IMR-90 (cell line): ENCODE measurements around the gene ADGRG1. TPM values are rescaled to one million over a fixed set of nuclear protein-coding genes. Genes with fewer than 3 reads are reported as not detected.

Source experiments
- ATAC-seq: fragments of 200-7000 bp; cut with Tn5 transposase; 2 replicates; pipeline ENCODE4 v1.9.1; 2020; ENCODE audit warnings: low read depth, mild to moderate bottlenecking, moderate library complexity
- BruUV-seq: library from RNA; stranded (reverse); fragments of 400-500 nt; replicated peaks from 2 replicates; lab custom pipeline; 2021; lab: Mats Ljungman, UMichigan
- CTCF ChIA-PET: fragments of 300-600 bp; formaldehyde crosslinking; extraction: SDS; loops from one replicate; lab custom pipeline; 2021; ENCODE audit warnings: antibody characterized with exemption; lab: Yijun Ruan, JAX
- POLR2A ChIA-PET: fragments of 300-600 bp; sonication (Branson Sonifier 250); formaldehyde crosslinking; loops from one replicate; lab custom pipeline; 2022; ENCODE audit warnings: antibody characterized with exemption; ENCODE audit not compliant: unreplicated experiment; lab: Charles Lee
- DNase-seq: peaks from one replicate; pipeline ENCODE4 v3.0.0; 2013
- H2AFZ ChIP-seq: replicated peaks from 2 replicates; pipeline ENCODE3; 2013; ENCODE audit warnings: low read length, mild to moderate bottlenecking; ENCODE audit not compliant: poor library complexity
- H2AK5ac ChIP-seq: 2 replicates; pipeline ENCODE4 v1.6.1; 2013; ENCODE audit warnings: low read depth, low read length, inconsistent platforms
- H2AK9ac ChIP-seq: replicated peaks from 2 replicates; pipeline ENCODE3; 2013; ENCODE audit warnings: mild to moderate bottlenecking, low read depth, low read length, moderate library complexity; ENCODE audit not compliant: poor library complexity
- H2BK120ac ChIP-seq: 2 replicates; pipeline ENCODE4 v1.6.1; 2013; ENCODE audit warnings: low read depth, low read length, inconsistent platforms
- H2BK15ac ChIP-seq: 3 replicates; pipeline ENCODE4 v1.6.1; 2013; ENCODE audit warnings: low read depth, low read length, inconsistent platforms
- H2BK20ac ChIP-seq: 2 replicates; pipeline ENCODE4 v1.6.1; 2013; ENCODE audit warnings: low read depth, mild to moderate bottlenecking, inconsistent platforms, low read length, moderate library complexity
- H2BK5ac ChIP-seq: 2 replicates; pipeline ENCODE4 v1.6.1; 2013; ENCODE audit warnings: mild to moderate bottlenecking, low read depth, low read length, inconsistent platforms; ENCODE audit not compliant: poor library complexity, severe bottlenecking
- H3K14ac ChIP-seq: replicated peaks from 2 replicates; pipeline ENCODE4 v1.6.1; 2013; ENCODE audit warnings: low read depth, low read length, inconsistent platforms
- H3K18ac ChIP-seq: 2 replicates; pipeline ENCODE4 v1.6.1; 2013; ENCODE audit warnings: low read depth, low read length, control low read depth
- H3K23ac ChIP-seq: 2 replicates; pipeline ENCODE4 v1.6.1; 2013; ENCODE audit warnings: low read depth, low read length, inconsistent platforms
- H3K27ac ChIP-seq: 2 replicates; pipeline ENCODE4 v1.5.1; 2013; ENCODE audit warnings: mild to moderate bottlenecking, control low read depth, low read length; ENCODE audit not compliant: insufficient read depth
- H3K27me3 ChIP-seq: 2 replicates; pipeline ENCODE4 v1.6.1; 2013; ENCODE audit warnings: low read length; ENCODE audit not compliant: control insufficient read depth, insufficient read depth
- H3K36me3 ChIP-seq: 2 replicates; pipeline ENCODE4 v1.6.1; 2013; ENCODE audit warnings: low read length, mixed read lengths; ENCODE audit not compliant: control insufficient read depth, insufficient read depth
- H3K4ac ChIP-seq: 2 replicates; pipeline ENCODE4 v1.6.1; 2013; ENCODE audit warnings: low read depth, low read length, inconsistent platforms
- H3K4me1 ChIP-seq: 2 replicates; pipeline ENCODE4 v1.6.1; 2013; ENCODE audit warnings: low read length, mixed read lengths; ENCODE audit not compliant: control insufficient read depth, insufficient read depth
- H3K4me2 ChIP-seq: 2 replicates; pipeline ENCODE4 v1.6.1; 2013; ENCODE audit warnings: low read depth, mild to moderate bottlenecking, control low read depth, low read length, moderate library complexity
- H3K4me3 ChIP-seq: 2 replicates; pipeline ENCODE4 v1.5.1; 2013; ENCODE audit warnings: low read depth, mild to moderate bottlenecking, control low read depth, low read length, moderate library complexity; ENCODE audit not compliant: insufficient read depth
- H3K56ac ChIP-seq: 2 replicates; pipeline ENCODE4 v1.6.1; 2013; ENCODE audit warnings: low read length, inconsistent platforms; ENCODE audit not compliant: insufficient read depth; ENCODE audit errors: extremely low read depth
- H3K79me1 ChIP-seq, 2 experiments: 2 replicates each; pipeline ENCODE4 v1.6.1; 2013; ENCODE audit warnings: low read length in 2 of 2, inconsistent platforms in 1 of 2, low read depth in 1 of 2
- H3K9ac ChIP-seq: 2 replicates; pipeline ENCODE4 v1.6.1; 2013; ENCODE audit warnings: low read depth, low read length, control low read depth
- H3K9me1 ChIP-seq: 2 replicates; pipeline ENCODE4 v1.6.1; 2013; ENCODE audit warnings: low read length, inconsistent platforms; ENCODE audit not compliant: insufficient read depth
- H3K9me3 ChIP-seq: 2 replicates; pipeline ENCODE4 v1.6.1; 2013; ENCODE audit warnings: low read length; ENCODE audit not compliant: control insufficient read depth, insufficient read depth
- H4K20me1 ChIP-seq: 2 replicates; pipeline ENCODE4 v1.6.1; 2013; ENCODE audit warnings: low read length, inconsistent platforms; ENCODE audit not compliant: insufficient read depth
- H4K5ac ChIP-seq: 2 replicates; pipeline ENCODE4 v1.6.1; 2013; ENCODE audit warnings: mild to moderate bottlenecking, low read depth, low read length, control low read depth
- H4K8ac ChIP-seq, 2 experiments: 2 replicates each; pipeline ENCODE4 v1.6.1; 2013; ENCODE audit warnings: low read depth in 2 of 2, low read length in 2 of 2, control low read depth in 1 of 2, inconsistent platforms in 1 of 2
- H4K91ac ChIP-seq: 2 replicates; pipeline ENCODE4 v1.6.1; 2013; ENCODE audit warnings: low read depth, low read length, inconsistent platforms; ENCODE audit not compliant: insufficient read depth
- CEBPB ChIP-seq: IDR thresholded peaks from 2 replicates; pipeline ENCODE4 v1.6.1; 2012; ENCODE audit warnings: low read depth, low read length, improper control_type of control experiment
- CHD1 ChIP-seq: IDR thresholded peaks from 2 replicates; pipeline ENCODE4 v1.6.1; 2012; ENCODE audit warnings: low read depth, low read length, improper control_type of control experiment
- FOS ChIP-seq: fragments of 150-350 bp; IDR thresholded peaks from 2 replicates; pipeline ENCODE4 v1.6.1; 2016; ENCODE audit warnings: low read depth, low read length
- MAFK ChIP-seq: IDR thresholded peaks from 2 replicates; pipeline ENCODE4 v1.6.1; 2012; ENCODE audit warnings: low read depth, low read length, improper control_type of control experiment
- MAZ ChIP-seq: IDR thresholded peaks from 2 replicates; pipeline ENCODE4 v1.6.1; 2012; ENCODE audit warnings: low read depth, mild to moderate bottlenecking, low read length, improper control_type of control experiment, moderate library complexity, borderline replicate concordance
- NFE2L2 ChIP-seq: fragments of 150-350 bp; IDR thresholded peaks from 2 replicates; pipeline ENCODE4 v1.6.1; 2016; ENCODE audit warnings: low read depth, mild to moderate bottlenecking, low read length
- POLR2A ChIP-seq: IDR thresholded peaks from 2 replicates; pipeline ENCODE4 v1.6.1; 2012; ENCODE audit warnings: mild to moderate bottlenecking, low read depth, low read length
- RCOR1 ChIP-seq: IDR thresholded peaks from 2 replicates; pipeline ENCODE4 v1.6.1; 2012; ENCODE audit warnings: mild to moderate bottlenecking, low read length, improper control_type of control experiment; ENCODE audit not compliant: insufficient replicate concordance
- RFX5 ChIP-seq: IDR thresholded peaks from 2 replicates; pipeline ENCODE4 v1.8.0; 2012; ENCODE audit warnings: low read depth, mild to moderate bottlenecking, low read length, moderate library complexity
- WGBS, 2 experiments: methylation state at CpG; one replicate each; pipeline versions ENCODE4 v1.1.5 to v1.1.7; 2013; ENCODE audit warnings: missing lambda C conversion rate in 2 of 2; ENCODE audit not compliant: insufficient read length in 1 of 2; ENCODE audit errors: extremely low coverage in 2 of 2; 5-methylcytosine and 5-hydroxymethylcytosine counted together
- dilution Hi-C: fragments of 300-500 bp; cut with HindIII; formaldehyde crosslinking; loops from one replicate; pipeline ENCODE4 v1.14.3; 2018; ENCODE audit warnings: low sequenced_read_pairs; ENCODE audit not compliant: unreplicated experiment
- in situ Hi-C: fragments of 300-500 bp; cut with MboI; formaldehyde crosslinking; loops from 3 replicates; pipeline ENCODE4 v1.14.3; 2019; ENCODE audit warnings: low sequenced_read_pairs, inconsistent platforms, mixed read lengths
- intact Hi-C: fragments of 100-400 bp; cut with micrococcal nuclease; formaldehyde crosslinking; loops from 2 replicates; pipeline ENCODE4 v1.10.0; 2022
- polyA plus RNA-seq, 3 experiments: library from polyadenylated mRNA; depleted of rRNA; stranded (reverse); fragments of >200 nt; gene quantifications; 2 replicates each; pipeline ENCODE4 v1.2.3, GENCODE V29; 2012; ENCODE audit warnings: low replicate concordance in 1 of 3
- total RNA-seq: library from RNA; depleted of rRNA; stranded (reverse); fragments of >200 nt; gene quantifications from 2 replicates; pipeline ENCODE4 v1.2.3, GENCODE V29; 2012
- TF ChIP-seq, protein P1 (sequence below): fragments of 150-350 bp; IDR thresholded peaks from 2 replicates; pipeline ENCODE4 v1.6.1; 2016; ENCODE audit warnings: low read depth, mild to moderate bottlenecking, low read length, moderate library complexity, borderline replicate concordance
- TF ChIP-seq, protein P2 (sequence below): conservative IDR thresholded peaks from 2 replicates; pipeline ENCODE4 v1.5.1; 2012; ENCODE audit warnings: mild to moderate bottlenecking, low read depth, low read length, improper control_type of control experiment
- TF ChIP-seq, protein P3 (sequence below): fragments of 150-350 bp; IDR thresholded peaks from 2 replicates; pipeline ENCODE4 v1.6.1; 2017; ENCODE audit warnings: mild to moderate bottlenecking, antibody characterized with exemption, low read length, low read depth

ADGRG1 gene
- total and polyA plus RNA-seq, 2 of the 4 experiments (the other 2 are of a cell fraction) = 0.90 to 8.4 TPM

DNA sequence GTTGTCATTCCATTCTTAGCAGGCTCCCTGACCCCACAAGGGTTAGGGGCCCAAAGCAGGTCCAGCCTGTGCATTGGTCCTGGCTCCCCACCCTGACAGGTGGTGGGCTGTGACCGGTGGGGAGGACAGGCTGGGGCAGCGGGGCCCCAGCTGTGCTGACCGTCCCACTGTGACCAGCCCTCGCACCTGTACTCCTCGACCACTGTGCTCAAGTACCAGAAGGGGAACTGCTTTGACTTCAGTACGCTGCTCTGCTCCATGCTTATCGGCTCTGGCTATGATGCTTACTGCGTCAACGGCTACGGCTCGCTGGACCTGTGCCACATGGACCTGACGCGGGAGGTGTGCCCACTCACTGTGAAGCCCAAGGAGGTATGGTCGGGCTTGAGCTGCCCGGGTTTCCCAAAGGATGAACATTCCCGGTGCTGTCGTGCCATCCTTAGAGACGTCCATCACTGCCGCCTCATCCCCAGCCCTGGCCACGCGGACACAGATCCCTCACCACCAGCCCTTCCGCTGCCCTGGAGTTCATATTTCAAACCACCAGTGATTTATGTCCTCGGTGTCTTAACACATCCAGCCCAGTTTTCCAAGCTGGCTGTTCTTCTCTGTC, 73.4 kb downstream of the ADGRG1 start:
- Histone ChIP-seq H3K4me3 (no peak overlapping the region), H3K14ac (no peak overlapping the region), H4K20me1 (no peaks in the 10 kb centered on the region), H2BK120ac (no peak overlapping the region), H3K27me3 (peaks cover 45% of the 10 kb centered on the region), H4K5ac (no peak overlapping the region), H2AK5ac (no peak overlapping the region), H3K9me3 (no peaks in the 10 kb centered on the region), H3K4ac (no peak overlapping the region), H3K79me1 (no peaks in the 10 kb centered on the region), H4K8ac (no peak overlapping the region), H4K91ac (no peak overlapping the region), H2AK9ac (no peak overlapping the region), H2BK15ac (no peak overlapping the region), H3K9ac (no peak overlapping the region), H3K9me1 (no peaks in the 10 kb centered on the region), H3K36me3 (no peaks in the 10 kb centered on the region), H3K27ac (no peak overlapping the region), H3K23ac (no peak overlapping the region), H3K56ac (no peak overlapping the region), H3K4me1 (no peaks in the 10 kb centered on the region), H3K18ac (no peak overlapping the region), H3K4me2 (no peak overlapping the region), H2BK20ac (no peak overlapping the region), H2BK5ac (no peak overlapping the region), H2AFZ (no peak overlapping the region)
- WGBS, 2 experiments = 68% methylated on average over 18 of the region's 23 CpGs; no CpG with 5 or more reads in 1 of the 2 experiments
- CTCF ChIA-PET = no interaction called here
- in situ Hi-C loops (no loop called here), dilution Hi-C loops (no loop called here), intact Hi-C loops (no loop called here)
- ATAC-seq (no peak), DNase-seq (no peak)
- no TSS peak for BruUV-seq
- POLR2A ChIA-PET = no interaction called here
- TF ChIP-seq MAZ = no peak
- TF ChIP-seq CHD1 = no peak
- TF ChIP-seq, protein P1, sequence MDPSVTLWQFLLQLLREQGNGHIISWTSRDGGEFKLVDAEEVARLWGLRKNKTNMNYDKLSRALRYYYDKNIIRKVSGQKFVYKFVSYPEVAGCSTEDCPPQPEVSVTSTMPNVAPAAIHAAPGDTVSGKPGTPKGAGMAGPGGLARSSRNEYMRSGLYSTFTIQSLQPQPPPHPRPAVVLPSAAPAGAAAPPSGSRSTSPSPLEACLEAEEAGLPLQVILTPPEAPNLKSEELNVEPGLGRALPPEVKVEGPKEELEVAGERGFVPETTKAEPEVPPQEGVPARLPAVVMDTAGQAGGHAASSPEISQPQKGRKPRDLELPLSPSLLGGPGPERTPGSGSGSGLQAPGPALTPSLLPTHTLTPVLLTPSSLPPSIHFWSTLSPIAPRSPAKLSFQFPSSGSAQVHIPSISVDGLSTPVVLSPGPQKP = no peak
- TF ChIP-seq RCOR1 = no peak
- TF ChIP-seq, protein P2, sequence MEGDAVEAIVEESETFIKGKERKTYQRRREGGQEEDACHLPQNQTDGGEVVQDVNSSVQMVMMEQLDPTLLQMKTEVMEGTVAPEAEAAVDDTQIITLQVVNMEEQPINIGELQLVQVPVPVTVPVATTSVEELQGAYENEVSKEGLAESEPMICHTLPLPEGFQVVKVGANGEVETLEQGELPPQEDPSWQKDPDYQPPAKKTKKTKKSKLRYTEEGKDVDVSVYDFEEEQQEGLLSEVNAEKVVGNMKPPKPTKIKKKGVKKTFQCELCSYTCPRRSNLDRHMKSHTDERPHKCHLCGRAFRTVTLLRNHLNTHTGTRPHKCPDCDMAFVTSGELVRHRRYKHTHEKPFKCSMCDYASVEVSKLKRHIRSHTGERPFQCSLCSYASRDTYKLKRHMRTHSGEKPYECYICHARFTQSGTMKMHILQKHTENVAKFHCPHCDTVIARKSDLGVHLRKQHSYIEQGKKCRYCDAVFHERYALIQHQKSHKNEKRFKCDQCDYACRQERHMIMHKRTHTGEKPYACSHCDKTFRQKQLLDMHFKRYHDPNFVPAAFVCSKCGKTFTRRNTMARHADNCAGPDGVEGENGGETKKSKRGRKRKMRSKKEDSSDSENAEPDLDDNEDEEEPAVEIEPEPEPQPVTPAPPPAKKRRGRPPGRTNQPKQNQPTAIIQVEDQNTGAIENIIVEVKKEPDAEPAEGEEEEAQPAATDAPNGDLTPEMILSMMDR = no peak
- no peak for TF ChIP-seq RFX5
- TF ChIP-seq POLR2A = no peak
- TF ChIP-seq CEBPB = no peak
- TF ChIP-seq, protein P3, sequence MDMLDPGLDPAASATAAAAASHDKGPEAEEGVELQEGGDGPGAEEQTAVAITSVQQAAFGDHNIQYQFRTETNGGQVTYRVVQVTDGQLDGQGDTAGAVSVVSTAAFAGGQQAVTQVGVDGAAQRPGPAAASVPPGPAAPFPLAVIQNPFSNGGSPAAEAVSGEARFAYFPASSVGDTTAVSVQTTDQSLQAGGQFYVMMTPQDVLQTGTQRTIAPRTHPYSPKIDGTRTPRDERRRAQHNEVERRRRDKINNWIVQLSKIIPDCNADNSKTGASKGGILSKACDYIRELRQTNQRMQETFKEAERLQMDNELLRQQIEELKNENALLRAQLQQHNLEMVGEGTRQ = no peak
- no peak for TF ChIP-seq FOS
- TF ChIP-seq MAFK = no peak
- TF ChIP-seq NFE2L2 = no peak
